Activated T-cell treated with anti-CD3 and anti-CD28 coated beads for 1 hour (primary cell): Measurements from ENCODE around the gene DCDC2B.

Experiments
- DNase-seq: peaks from one replicate; pipeline ENCODE4 v3.0.0-alpha.2; 2020; ENCODE audit warnings: low read depth

DCDC2B gene

DNA sequence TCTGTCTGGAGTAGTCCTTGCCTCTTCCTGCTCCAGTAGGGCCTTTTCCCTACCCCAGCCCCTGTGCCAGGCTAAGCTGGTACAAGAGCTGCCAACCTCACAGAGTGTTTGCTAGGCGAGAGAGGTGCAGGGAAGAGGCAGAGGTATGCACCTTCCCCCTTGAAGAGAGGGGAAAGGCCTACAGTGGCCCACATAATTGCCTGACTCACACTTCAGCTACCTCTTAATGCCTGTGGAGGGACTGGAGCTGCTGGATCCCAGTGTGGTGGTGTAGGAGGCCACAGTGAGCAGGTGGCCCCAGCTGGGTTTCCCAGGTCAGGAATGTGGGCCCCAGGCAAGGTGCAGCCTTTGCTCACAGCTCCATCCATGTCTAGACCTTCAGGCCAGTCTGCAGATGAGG, 11.8 kb upstream of the DCDC2B start:
- no peak for DNase-seq

DNA sequence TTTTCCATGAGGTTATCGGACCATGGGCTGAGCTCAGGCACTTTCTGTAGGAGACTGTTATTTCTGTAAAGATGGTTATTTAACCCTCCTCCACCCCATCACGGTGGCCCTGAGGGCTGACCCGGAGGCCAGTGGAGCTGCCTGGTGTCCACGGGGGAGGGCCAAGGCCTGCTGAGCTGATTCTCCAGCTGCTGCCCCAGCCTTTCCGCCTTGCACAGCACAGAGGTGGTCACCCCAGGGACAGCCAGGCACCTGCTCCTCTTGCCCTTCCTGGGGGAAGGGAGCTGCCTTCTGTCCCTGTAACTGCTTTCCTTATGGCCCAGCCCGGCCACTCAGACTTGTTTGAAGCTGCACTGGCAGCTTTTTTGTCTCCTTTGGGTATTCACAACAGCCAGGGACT, 11.1 kb upstream of the DCDC2B start:
- DNase-seq, result no peak

DNA sequence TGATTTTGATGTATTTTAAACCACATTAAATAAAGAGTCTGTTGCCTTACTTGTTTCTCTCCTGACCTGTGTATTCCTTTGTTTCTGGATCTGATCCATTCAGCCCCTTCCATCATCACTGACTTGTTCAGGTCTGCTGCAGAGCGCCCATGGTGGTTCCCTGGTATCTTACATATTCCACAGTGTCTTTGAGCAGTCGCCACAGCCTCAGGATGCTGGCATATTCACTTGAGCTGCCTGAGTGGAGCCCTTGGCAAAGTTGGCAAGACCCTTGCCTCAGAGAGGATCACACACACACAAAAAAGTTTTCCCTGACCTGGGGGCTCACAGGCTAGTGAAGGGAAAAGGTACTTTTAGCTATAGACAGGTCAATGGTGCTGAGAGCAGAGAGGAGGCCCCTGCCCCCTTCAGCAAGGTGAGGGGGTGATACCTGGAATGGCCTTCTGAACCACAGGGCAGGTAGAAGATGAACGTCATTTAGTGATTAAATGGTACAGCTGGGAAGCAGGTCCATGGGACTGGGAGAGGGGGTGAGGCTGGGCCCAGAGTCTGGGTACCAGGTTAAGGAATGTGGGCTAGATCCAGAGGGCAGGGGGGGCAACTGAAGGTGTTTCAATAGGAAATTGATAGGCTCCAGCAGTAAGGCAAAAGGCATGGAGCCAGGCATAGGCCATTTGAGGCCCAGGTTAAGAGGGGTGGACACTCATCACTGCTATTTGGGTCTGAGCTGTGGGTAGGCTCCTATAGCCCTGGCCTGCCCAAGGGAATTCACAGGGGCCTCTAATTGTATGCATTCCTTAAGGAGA, 10.4 kb upstream of the DCDC2B start:
- no peak for DNase-seq

DNA sequence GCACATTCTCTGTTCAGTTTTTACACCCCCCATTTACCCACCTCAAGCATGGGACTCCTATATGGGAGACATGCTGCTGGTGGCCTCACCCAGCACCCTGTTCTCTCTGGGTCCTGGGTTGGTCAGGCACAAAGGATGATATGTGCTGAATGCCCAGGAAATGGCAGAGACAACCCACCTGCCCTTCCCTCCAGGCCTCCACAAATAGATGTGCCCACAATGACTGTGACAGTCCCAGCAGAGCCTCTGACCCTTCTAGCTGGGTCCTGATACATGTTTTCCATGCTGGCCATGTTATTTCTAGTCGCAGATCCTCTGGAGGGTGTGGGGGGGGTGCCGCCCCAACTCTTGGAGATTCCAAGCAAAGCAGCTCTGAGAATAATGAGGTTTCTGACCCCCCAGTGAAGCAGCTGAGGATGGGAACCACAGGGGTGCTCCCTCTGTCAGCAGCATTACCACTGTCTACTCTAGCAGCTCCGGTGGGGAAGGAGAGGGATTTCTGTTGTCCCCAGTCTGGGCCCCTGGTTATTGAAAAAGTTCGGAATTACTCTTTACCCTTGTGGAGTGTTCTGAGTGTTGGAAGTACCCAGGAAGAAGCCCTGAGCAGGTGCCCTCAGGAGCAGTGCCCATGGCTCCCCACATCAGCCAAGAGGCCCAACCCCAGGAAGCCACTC, 9.7 kb upstream of the DCDC2B start:
- DNase-seq, result no peak

DNA sequence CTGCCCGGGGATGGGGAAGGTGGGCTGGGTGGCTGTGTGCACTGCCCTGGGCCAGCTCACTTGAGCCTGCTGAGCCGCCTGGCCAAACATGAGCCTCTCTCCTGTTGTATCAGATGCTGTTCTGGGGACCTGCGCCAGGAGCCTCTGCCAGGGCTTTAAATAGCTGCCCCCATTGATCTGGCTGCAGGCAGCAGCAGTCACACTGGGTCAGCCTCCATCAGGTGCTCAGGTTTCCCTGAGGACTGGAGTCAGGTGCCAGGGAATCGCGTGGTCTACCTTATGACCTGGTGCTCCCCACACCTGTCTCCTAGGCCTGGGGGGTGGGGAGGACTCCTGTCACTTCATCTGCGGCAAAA, 9.2 kb upstream of the DCDC2B start:
- no peak for DNase-seq

DNA sequence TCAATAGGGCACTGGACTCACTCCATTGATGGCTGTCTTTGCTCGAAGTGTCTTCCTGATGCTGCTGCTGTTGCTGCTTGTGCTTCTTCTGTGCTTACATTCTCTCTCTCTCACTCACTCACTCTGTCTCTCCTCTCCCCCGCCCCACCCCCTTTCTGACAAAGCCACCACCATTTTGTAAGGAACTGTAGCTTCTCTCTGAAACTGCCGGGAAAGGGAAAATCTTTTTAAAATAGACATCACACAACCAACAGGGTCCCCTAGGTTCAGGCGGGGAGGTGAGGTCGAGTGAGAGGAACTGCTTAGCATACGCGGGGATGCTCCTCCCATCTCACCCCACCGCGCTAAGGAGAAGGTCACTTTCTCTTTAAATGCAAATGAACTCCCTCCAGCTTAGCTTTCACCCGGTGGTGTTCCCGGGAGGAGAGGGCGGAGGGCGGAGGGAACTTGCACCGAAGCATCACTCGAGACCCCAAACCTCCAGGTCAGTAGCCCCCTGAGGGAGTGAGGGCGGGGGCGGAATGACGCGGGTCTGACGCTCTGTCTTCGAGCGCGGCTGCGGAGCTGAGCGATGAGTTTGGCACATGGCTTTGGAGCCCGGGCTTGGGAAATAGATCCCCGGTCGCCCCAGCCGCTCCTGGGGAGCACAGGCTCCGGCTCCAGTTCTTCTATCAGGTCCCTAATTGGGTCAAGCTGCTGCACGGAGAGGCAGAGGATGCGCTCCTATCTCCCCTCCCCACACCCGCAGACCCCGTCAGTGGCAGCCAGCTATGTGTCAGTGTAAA, 8.5 kb upstream of the DCDC2B start, which contains the start of gene CCDC28B:
TSS of gene CCDC28B (plus strand) at position 370 of the 785 bp plus-strand sequence. CDS start 1,341 bp downstream, outside the sequence.
- DNase-seq, result peak; percentile 32

DNA sequence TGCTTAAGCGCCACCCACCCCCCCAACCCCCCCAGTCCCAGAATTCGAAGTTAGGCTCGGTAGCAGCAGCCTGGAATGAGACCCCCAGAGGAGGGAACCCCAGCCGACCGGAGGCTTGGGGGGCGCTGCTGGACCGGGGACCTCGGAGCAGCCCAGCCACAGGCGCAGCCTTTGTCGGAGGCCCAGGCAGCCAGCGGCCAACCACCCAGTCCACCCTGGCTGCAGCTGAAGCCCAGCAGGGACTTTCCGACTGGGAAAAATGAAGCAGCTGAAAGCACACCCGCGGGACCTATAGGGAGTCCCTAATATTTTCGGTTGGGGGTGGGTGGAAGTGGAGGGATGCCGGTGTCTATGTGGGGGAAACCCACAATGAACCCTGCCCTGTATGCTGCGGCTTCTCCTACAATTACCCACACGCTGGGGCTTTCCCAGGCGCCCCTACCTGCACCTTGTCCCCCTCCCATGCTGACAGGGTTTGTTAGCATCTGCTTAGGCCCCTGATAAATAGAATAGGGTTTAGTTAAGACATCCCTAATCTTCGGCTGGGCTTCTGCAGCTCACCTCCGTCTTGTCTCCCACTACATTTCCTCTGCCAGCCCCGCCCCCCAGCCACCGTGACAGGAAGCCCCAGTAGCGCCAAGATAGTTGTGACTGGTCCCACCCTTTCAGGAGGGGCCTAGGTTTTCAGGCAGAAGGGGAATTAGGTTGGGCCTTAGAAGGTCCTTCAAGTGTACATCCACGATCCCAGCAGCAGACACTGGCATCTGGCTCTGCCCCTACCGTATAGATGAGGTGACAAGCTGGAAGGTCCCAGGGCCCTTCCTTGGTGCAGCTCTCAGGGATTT, 7.7 kb upstream of the DCDC2B start:
- peak; percentile 73 for DNase-seq

DNA sequence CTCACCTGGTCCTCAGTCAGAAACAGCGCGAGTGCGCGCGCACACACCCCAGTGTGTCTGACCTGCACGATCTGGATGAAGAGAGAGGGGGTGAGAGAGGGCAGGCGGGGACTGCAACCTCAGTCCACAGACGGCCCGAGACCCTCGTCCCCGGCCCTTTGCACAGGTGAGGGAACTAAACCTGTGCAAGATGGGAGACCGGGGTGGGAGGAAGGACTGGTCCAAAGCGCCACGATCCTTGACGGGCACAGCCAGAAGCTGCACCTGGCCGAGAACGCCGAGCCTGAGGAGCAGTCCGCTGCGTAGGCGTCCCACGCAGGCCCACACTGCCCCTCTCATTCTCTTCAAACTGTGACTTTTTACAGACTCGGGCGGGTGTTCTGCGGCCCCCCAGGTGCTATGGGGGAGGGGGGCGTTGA, 3.9 kb upstream of the DCDC2B start:
- no peak for DNase-seq

DNA sequence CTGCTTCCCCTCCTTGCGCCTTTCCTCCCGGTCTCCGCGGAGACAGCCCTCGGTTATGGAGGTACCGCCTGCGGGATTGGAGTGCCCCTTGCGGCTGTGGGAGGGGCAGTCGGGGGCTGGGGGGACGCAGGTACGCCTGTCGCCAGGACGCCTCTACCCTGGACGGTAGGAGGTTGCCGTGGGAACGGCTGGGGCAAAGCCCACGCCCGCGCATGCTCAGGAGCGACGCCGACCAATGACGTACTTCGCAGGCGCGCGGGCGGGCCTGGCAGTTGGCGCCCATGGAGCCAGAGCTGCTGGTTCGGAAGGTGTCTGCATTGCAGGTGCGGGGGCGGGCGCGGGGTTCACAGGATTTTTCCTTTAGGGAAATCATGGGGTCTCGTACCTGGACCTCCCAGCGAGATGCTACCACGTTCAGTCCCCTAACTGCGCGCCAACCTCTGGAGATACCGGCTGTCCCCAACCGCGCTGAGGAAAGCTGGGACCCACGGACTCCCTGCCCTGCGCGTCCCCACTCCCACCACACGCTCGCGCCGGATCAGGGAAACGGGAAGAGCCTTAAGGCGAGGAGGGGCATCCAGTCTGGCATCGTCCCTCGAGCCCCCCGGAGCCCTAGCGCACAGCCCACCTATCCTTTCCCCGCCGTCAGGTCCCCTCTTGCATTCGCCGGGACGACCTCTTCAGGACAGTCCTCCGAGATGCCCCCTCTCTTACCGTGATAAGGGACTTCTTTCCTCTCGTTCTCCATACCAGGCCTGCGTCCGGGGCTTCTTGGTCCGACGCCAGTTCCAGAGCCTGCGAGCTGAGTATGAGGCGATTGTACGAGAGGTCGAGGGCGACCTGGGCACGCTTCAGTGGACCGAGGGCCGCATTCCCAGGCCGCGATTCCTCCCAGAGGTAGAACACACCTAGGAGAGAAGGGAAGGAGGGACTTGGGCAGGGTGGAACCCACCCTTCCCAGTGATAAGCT, 3.2 kb upstream of the DCDC2B start, which contains the start of gene IQCC:
TSS of gene IQCC (plus strand) at position 271 of the 970 bp plus-strand sequence. CDS start at position 282, 11 bp downstream.
- peak; percentile 77 for DNase-seq

DNA sequence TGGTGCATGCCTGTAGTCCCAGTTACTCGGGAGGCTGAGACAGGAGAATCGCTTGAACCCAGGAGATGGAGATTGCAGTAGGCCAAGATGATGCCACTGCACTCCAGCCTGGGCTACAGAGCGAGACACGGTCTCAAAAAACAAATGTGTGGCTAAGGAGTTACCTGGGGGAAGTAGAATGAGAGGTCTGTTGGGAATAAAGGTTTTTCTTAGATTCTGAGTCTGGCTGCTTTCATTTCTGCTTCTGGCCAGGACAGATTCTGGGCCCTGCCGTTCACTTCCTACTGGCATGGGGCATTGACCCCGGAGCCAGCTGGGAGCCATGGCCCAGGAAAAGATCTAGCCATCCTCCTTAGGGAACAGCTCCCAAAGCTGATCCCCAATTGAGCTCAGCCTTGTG, 420 bp upstream of the DCDC2B start:
- DNase-seq, result no peak

DNA sequence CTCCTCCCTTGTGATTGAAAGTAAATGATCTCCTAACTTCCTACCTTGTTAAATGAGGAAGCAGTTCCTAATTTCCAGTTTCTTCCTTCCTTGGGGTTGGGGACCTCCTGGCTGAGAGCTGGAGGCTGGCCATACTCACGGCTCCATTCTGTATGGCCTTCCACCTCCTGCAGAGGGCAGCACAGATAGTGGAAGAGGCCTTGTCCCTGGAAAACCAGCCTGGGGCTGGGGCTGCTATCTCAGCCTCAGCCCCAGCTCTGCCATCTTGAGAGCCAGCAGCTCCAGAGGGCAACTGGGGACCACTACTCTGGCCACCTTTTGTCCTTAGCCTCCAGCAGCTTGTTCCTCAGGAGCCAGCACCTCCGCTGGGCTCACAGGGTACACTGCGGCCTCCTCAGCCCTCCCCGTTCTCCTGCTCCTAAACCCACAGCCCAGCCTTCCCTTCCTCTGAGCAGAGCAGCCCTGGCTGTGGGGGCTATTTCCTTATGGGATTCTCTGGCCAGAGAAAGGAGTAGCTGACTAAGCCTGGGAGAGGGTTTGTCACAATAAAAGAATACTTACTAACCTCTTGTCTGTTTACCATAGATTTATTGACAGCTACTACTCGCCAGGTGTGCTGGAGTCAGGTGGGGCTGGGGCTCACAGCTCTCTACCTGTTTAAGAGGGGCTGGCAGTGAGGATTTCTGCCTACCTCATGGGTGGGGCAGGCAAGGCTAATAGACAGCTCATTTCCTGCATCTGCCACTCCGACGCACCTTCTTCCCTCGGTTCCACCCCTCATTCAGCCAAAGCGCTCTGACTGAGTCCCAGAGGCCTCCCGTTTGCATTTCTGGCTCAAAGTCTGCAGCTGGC, 7.0 kb downstream of the DCDC2B start:
- peak; percentile 48 for DNase-seq

DNA sequence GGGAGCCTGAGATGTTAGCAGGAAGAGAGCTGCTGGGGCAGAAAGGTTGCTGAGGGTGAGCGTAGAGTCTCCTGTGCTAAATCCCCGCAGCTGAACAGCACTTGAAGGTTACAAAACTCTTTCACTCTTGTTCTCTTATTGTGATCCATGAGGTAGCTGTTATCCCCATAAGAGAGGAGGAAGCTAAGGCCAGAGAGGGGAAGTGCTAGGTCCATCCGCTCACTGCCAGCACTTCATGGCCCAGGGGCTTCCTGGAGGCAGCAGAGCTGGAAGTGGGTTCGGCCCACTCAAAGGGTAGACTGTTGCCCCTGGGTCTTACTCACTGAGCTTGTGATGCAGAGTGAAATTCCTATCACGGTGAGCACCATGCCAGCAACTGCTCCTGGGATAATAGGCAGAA, 7.7 kb downstream of the DCDC2B start:
- DNase-seq, result no peak

DNA sequence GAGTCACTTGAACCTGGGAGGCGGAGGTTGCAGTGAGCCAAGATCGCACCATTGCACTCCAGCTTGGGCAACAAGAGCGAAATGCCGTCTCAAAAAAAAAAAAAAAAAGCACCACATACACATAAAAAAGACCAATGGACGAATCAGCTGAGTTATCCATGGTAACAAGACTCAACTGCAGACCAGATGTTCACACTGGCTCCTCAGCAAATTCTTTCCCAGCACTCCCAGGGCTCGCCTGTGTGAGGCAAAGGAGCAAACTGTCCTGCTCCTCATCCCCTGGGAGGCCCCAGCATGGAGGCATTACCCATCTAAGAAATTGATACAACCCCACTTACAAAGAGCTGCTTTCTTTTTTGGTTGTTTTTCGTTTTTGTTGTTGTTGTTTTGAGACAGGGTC, 10.1 kb downstream of the DCDC2B start:
- DNase-seq, result no peak

DNA sequence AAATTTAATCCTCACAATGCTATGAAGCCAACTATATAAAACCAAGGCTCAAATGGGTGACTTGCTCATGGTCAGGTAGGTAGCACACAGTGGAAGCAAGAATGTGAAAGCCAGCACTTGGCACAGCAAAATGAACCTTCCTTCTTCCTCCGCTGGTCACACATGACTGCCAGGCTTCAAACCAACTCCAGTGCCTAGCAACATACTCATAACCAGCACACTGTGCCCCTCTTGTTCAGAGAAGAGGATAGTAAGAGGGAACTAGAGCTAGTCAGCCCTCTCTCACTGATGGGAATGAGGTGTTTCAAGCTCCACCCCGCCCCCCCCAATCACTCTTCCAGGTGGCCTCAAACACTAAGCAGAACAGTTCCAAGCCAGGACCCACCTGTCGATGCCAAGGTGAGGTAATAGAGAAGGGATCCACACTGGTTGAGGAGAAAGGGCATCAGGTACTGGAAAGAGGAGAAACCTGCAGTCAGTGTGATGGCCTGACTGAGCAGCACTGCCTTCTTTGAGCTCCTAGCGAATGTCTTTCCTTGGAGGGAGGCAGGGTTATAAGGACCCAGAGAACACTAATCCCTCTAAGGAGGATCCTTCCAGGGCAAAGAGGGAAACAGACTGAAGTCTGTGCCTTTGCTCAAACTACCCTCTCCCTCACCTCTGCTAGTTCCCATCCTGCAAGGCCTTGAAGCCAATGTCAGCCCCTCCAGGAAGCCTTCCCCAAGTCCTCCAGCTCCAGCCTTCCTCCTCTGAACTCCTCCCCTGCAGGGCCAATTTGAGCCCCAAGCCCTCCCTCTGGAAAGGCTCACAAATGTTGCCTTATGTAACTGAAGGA, 12.1 kb downstream of the DCDC2B start:
- no peak for DNase-seq

DNA sequence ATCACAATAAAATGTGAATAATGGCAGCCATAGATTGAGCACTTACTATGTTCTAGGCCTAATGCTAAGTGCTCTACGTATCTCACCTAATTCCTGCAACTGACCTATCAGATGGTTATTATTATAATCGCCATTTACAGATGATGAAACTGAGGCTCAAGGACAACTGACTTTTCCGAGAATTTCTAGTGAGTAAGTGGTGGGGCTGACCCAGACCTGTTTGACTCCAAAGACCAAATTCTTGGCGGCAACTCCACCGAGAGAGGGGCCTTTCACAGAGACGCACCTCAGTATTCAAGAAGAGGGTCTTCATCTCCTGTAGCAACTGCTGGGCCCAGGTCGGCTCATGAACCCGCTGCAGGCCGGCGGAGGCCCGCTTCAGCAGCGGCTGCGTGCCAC, 12.7 kb downstream of the DCDC2B start:
- DNase-seq, result no peak

DNA sequence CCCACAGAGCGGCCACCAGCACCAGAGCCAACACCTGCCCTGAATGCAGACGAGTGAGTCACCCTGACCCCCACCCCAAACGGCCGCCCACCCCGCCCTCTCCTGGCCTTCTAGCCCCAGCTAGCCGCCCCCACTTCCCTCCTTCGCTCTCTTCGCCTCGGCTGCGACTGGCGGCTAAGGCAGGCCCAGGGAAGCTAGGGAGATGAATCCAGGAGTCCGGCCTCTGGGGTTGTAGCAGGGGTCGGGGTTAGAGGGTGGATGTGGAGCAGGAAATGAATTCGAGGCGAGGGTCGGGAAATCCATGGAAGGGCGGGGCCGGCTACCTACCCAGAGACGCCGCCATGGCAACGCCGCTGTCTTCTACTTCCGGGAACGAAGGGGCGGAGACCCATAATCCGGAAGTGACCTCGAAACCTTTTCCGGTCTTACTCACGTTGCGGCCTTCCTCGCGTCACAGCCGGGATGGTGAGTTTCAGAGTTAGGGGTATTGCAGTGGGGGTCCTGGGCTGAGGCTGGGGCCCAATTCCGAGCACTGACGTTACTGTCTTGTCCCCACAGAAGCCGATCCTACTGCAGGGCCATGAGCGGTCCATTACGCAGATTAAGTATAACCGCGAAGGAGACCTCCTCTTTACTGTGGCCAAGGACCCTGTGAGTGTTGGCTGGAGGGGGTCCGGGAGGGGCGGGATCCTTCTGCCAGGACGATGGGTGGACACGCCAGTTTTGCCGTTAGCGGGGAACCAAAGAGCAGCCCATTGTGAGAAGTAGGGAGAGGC, 13.3 kb downstream of the DCDC2B start, which contains the start of the genes EIF3I and TMEM234:
TSS of gene EIF3I (plus strand) at position 428 of the 776 bp plus-strand sequence. CDS start at position 463, 35 bp downstream.
TSS of gene TMEM234 (minus strand) at position 374 of the 776 bp plus-strand sequence. CDS start at position 343, 31 bp downstream.
- DNase-seq, result peak; percentile 84

DNA sequence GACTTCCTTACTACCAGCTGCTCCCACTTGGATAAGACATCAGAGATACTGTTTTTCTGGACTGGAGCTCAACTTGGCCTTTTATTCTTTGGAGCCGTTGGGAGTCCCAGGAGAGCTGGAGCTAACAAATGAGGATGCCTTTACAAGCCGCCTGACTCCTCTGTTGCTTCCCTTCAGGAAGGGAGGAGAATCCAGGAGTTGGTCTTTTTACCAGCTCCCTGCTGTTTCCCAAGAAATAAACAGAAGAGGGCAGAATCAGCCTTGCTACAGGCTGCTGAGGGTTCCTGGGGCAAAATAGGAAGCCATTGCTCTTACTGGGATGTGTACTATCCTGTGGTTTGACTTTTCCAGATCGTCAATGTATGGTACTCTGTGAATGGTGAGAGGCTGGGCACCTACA, 14.8 kb downstream of the DCDC2B start:
- DNase-seq, result no peak

DNA sequence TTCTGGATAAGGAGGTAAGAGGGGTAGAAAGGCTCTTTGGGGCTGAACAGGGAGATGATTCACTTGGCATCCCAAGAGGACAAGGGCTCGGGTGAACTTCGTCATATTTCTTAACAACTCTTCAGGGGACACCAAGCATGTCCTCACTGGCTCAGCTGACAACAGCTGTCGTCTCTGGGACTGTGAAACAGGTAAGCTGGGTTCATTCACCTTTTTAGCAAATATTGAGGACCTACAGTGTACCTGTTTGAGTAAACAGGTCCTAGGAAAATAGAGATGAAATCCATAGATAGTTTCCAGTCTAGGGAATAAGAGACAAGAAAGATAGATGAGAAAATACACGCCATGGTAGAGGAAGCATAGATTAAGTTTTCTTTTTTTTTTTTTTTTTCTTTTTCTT, 15.4 kb downstream of the DCDC2B start:
- no peak for DNase-seq
